Endometrial microvascular endothelial cells (primary cell): ENCODE data around the gene SLC35A2. TPM values are rescaled to one million over a fixed set of nuclear protein-coding genes. Genes with fewer than 3 reads are reported as not detected.
"Not testable (repeated sequence)": the region's sequence is repeated elsewhere in the genome, so short reads cannot be mapped to it uniquely, and the experiment has no call there.

Experiments
- in situ Hi-C: cut with HindIII; loops from 2 replicates; pipeline ENCODE4 v1.10.0; 2017; ENCODE audit warnings: low sequenced_read_pairs, low pct_unique_long_range_greater_than_20kb; ENCODE audit errors: inconsistent ontology term
- total RNA-seq: library from RNA; depleted of rRNA; stranded (reverse); fragments of >200 nt; gene quantifications from one replicate; pipeline ENCODE4 v1.2.3, GENCODE V29; 2015; ENCODE audit errors: inconsistent ontology term

The SLC35A2 gene
- total RNA-seq, 1 donor from 2014 or later, result 27.4 TPM

- in situ Hi-C loops, result not testable (repeated sequence)
Measured at GRCh38 chrX:48886586-48886985, 24.9 kb downstream of the SLC35A2 start.

GRCh38 chrX:48883729-48884128 is 27.7 kb downstream of the SLC35A2 start:
- in situ Hi-C loops, result no loop called here

- in situ Hi-C loops, result not testable (repeated sequence)
Measured at GRCh38 chrX:48876944-48877343, 34.5 kb downstream of the SLC35A2 start.

- in situ Hi-C loops, result not testable (repeated sequence)
Measured at GRCh38 chrX:48872017-48872416, 39.4 kb downstream of the SLC35A2 start.

- in situ Hi-C loops, result no loop called here
Measured at GRCh38 chrX:48864210-48864609, 47.2 kb downstream of the SLC35A2 start.

GRCh38 chrX:48854898-48855297 is 56.5 kb downstream of the SLC35A2 start:
- in situ Hi-C loops, result no loop called here

GRCh38 chrX:48854121-48854804 is 57.2 kb downstream of the SLC35A2 start:
- in situ Hi-C loops, result not testable (repeated sequence)

GRCh38 chrX:48853494-48853893 is 58.0 kb downstream of the SLC35A2 start:
- in situ Hi-C loops, result not testable (repeated sequence)

Other genes starting within 250 kb of the SLC35A2 start
- not detected for gene WAS, start 227.8 kb downstream of the SLC35A2 start, total RNA-seq
- gene SUV39H1, start 214.9 kb downstream of the SLC35A2 start, total RNA-seq, result 25.3 TPM
- not detected for gene GLOD5, start 149.9 kb downstream of the SLC35A2 start, total RNA-seq
- gene GATA1, start 125.1 kb downstream of the SLC35A2 start, total RNA-seq, result not detected
- 59.2 TPM for gene HDAC6, start 109.6 kb downstream of the SLC35A2 start, total RNA-seq
- gene ERAS, start 85.1 kb downstream of the SLC35A2 start, total RNA-seq, result not detected
- not detected for gene PCSK1N, start 76.0 kb downstream of the SLC35A2 start, total RNA-seq
- gene TIMM17B, start 13.9 kb downstream of the SLC35A2 start, total RNA-seq, result 58.7 TPM
- 68.3 TPM for gene PQBP1, start 13.7 kb downstream of the SLC35A2 start, total RNA-seq
- 5.3 TPM for gene PIM2, start 7.4 kb upstream of the SLC35A2 start, total RNA-seq
- 27.3 TPM for gene OTUD5, start 46.0 kb upstream of the SLC35A2 start, total RNA-seq
- gene KCND1, start 60.2 kb upstream of the SLC35A2 start, total RNA-seq, result 1.4 TPM
- 21.2 TPM for gene GRIPAP1, start 90.6 kb upstream of the SLC35A2 start, total RNA-seq
- 82.3 TPM for gene TFE3, start 131.7 kb upstream of the SLC35A2 start, total RNA-seq
- gene CCDC120, start 147.4 kb upstream of the SLC35A2 start, total RNA-seq, result 1.0 TPM
- 11.2 TPM for gene PRAF2, start 162.4 kb upstream of the SLC35A2 start, total RNA-seq
- gene WDR45, start 168.2 kb upstream of the SLC35A2 start, total RNA-seq, result 33.7 TPM
- gene GPKOW, start 212.1 kb upstream of the SLC35A2 start, total RNA-seq, result 29.1 TPM